ENCODE data around the gene ZDHHC19. TPM values are rescaled to one million over a fixed set of nuclear protein-coding genes. Genes with fewer than 3 reads are reported as not detected.

Gene ZDHHC19
- polyA plus RNA-seq, 1 experiment, result not detected

GRCh38 chr3:196156160-196156559 lies 55.0 kb downstream of the ZDHHC19 start:
- no peak for TF ChIP-seq CTCF (IDR thresholded peaks at IDR 0.05; ENCODE audit: low read depth, low read length)
- no peak overlapping the region for H3K4me3 ChIP-seq (ENCODE audit: low read depth, low read length)
- no peaks in the 10 kb centered on the region for H3K27me3 ChIP-seq (ENCODE audit: control insufficient read depth, insufficient read depth, low read length)
- no peaks in the 10 kb centered on the region for H3K9me3 ChIP-seq (ENCODE audit: control insufficient read depth, insufficient read depth, low read length)
- DNase-seq (ENCODE audit: low read depth, low spot score), result no peak
- POLR2A ChIA-PET, result interaction anchor here (0.8 kb wide), 1 partner anchor 14 kb away, joined by 3 read pairs; no protein-coding TSS in a partner anchor
- no peak overlapping the region for H3K27ac ChIP-seq (ENCODE audit: low read depth, low read length)
- CTCF ChIA-PET, result no interaction called here

- no peak for DNase-seq (ENCODE audit: low read depth, low spot score)
- Histone ChIP-seq H3K27ac (ENCODE audit: low read depth, low read length) (no peak overlapping the region), H3K27me3 (ENCODE audit: control insufficient read depth, insufficient read depth, low read length) (no peaks in the 10 kb centered on the region), H3K4me3 (ENCODE audit: low read depth, low read length) (no peak overlapping the region), H3K9me3 (ENCODE audit: control insufficient read depth, insufficient read depth, low read length) (peaks cover 12% of the 10 kb centered on the region)
- TF ChIP-seq CTCF (IDR thresholded peaks at IDR 0.05; ENCODE audit: low read depth, low read length), result no peak
- ChIA-PET CTCF (no interaction called here), POLR2A (no interaction called here)
These were observed 60.7 kb downstream of the ZDHHC19 start for GRCh38 chr3:196150481-196150880.

GRCh38 chr3:196149831-196150301 lies 61.3 kb downstream of the ZDHHC19 start:
- DNase-seq (ENCODE audit: low read depth, low spot score), result no peak
- CTCF ChIA-PET, result no interaction called here
- H3K27ac ChIP-seq (ENCODE audit: low read depth, low read length), result no peak overlapping the region
- H3K27me3 ChIP-seq (ENCODE audit: control insufficient read depth, insufficient read depth, low read length), result no peaks in the 10 kb centered on the region
- POLR2A ChIA-PET, result no interaction called here
- no peak for TF ChIP-seq CTCF (IDR thresholded peaks at IDR 0.05; ENCODE audit: low read depth, low read length)
- peaks cover 17% of the 10 kb centered on the region for H3K9me3 ChIP-seq (ENCODE audit: control insufficient read depth, insufficient read depth, low read length)
- H3K4me3 ChIP-seq (ENCODE audit: low read depth, low read length), result no peak overlapping the region

- CTCF ChIA-PET, result no interaction called here
- Histone ChIP-seq H3K9me3 (ENCODE audit: control insufficient read depth, insufficient read depth, low read length) (peaks cover 20% of the 10 kb centered on the region), H3K4me3 (ENCODE audit: low read depth, low read length) (no peak overlapping the region), H3K27ac (ENCODE audit: low read depth, low read length) (no peak overlapping the region), H3K27me3 (ENCODE audit: control insufficient read depth, insufficient read depth, low read length) (no peaks in the 10 kb centered on the region)
- no peak for TF ChIP-seq CTCF (IDR thresholded peaks at IDR 0.05; ENCODE audit: low read depth, low read length)
- POLR2A ChIA-PET, result no interaction called here
- no peak for DNase-seq (ENCODE audit: low read depth, low spot score)
These were observed 61.8 kb downstream of the ZDHHC19 start for GRCh38 chr3:196149375-196149774.

Small RNA genes within 50 kb of the gene (small RNA-seq; reads per million reads assigned to genes)
- gene RF00019 (ENCODE audit: insufficient read length, low read depth), result not detected

Other genes starting within 250 kb of the ZDHHC19 start
- gene TFRC, start 129.3 kb downstream of the ZDHHC19 start, polyA plus RNA-seq (2011; rRNA removed), result 121 and 155 TPM in 2 replicates
- gene SLC51A, start 5.1 kb upstream of the ZDHHC19 start, polyA plus RNA-seq (2011; rRNA removed), result not detected in 2 replicates
- gene PCYT1A, start 76.3 kb upstream of the ZDHHC19 start, polyA plus RNA-seq (2011; rRNA removed), result 71.4 and 76.6 TPM in 2 replicates
- gene DYNLT2B, start 106.8 kb upstream of the ZDHHC19 start, polyA plus RNA-seq (2011; rRNA removed), result 7.9 and 9.8 TPM in 2 replicates
- gene TM4SF19, start 127.0 kb upstream of the ZDHHC19 start, polyA plus RNA-seq (2011; rRNA removed), result not detected in 2 replicates
- 20.6 and 28.6 TPM in 2 replicates for gene UBXN7, start 221.0 kb upstream of the ZDHHC19 start, polyA plus RNA-seq (2011; rRNA removed)